ENCODE results near the gene SLC25A26. TPM values are rescaled to one million over a fixed set of nuclear protein-coding genes. Genes with fewer than 3 reads are reported as not detected.

The SLC25A26 gene
- total RNA-seq, 6 experiments from 2014 or later = 12.8 to 16.3 (median 13.6) TPM

DNA sequence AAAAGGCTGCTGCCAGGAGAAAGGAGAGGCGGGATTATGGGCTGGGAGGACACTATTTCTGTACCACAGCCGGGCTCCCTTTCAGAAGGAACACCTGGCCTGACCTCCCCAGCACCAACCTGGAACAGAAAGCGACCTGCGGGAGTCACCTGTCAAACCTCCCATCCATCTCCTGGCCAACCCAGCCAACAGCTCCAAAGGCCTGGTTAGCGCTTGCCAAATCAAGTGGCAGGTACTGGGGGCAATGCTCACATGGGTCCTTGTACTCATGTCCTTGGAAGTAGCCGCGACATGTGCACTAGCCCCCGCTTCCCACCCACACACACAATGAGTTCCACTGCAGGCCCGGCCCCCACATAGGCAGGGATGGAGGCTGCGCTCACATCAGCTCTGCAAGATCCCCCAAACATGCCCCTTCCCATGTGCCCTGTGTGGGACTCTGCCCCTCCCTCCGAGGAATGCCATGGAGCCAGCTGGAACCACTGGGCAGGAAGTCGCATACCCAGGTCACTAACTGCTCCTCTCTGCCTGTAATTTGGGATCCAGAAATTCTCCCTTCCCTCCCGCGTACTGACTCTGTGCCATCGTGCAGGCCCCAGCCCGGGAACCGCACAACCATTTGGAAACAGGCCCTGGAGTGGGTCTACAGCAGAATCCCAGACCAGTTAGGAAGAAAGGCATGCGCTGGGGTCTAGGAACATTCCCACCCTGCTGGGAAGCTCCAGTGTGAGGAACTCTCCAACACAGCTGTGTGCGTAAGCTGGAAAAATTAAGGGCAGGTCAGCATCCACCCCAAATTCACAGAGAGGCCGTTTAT is 181.1 kb downstream of the SLC25A26 start:
- Mint-ChIP-seq H3K36me3 (ENCODE audit: low read depth) (peaks cover 9% of the 10 kb centered on the region), H3K9me3 (no peaks in the 10 kb centered on the region), H3K4me1 (ENCODE audit: low read depth) (peaks cover 34% of the 10 kb centered on the region), H3K27me3 (ENCODE audit: insufficient read depth) (no peaks in the 10 kb centered on the region; the same call in none of the 2 replicates), H3K27ac (no peak overlapping the region), H3K4me3 (no peak overlapping the region)
- DNase-seq = no peak
- TF ChIP-seq, protein P1, sequence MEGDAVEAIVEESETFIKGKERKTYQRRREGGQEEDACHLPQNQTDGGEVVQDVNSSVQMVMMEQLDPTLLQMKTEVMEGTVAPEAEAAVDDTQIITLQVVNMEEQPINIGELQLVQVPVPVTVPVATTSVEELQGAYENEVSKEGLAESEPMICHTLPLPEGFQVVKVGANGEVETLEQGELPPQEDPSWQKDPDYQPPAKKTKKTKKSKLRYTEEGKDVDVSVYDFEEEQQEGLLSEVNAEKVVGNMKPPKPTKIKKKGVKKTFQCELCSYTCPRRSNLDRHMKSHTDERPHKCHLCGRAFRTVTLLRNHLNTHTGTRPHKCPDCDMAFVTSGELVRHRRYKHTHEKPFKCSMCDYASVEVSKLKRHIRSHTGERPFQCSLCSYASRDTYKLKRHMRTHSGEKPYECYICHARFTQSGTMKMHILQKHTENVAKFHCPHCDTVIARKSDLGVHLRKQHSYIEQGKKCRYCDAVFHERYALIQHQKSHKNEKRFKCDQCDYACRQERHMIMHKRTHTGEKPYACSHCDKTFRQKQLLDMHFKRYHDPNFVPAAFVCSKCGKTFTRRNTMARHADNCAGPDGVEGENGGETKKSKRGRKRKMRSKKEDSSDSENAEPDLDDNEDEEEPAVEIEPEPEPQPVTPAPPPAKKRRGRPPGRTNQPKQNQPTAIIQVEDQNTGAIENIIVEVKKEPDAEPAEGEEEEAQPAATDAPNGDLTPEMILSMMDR (IDR thresholded peaks at IDR 0.05) = no peak

- no peak for DNase-seq
- Mint-ChIP-seq H3K9me3 (no peaks in the 10 kb centered on the region), H3K36me3 (ENCODE audit: low read depth) (peaks cover 8% of the 10 kb centered on the region), H3K27ac (no peak overlapping the region), H3K27me3 (ENCODE audit: insufficient read depth) (no peaks in the 10 kb centered on the region; the same call in none of the 2 replicates), H3K4me3 (no peak overlapping the region), H3K4me1 (ENCODE audit: low read depth) (peaks cover 35% of the 10 kb centered on the region)
- TF ChIP-seq, protein P1 (IDR thresholded peaks at IDR 0.05) = no peak
These were observed 181.9 kb downstream of the SLC25A26 start for GRCh38 chr3:66402596-66403290.

DNA sequence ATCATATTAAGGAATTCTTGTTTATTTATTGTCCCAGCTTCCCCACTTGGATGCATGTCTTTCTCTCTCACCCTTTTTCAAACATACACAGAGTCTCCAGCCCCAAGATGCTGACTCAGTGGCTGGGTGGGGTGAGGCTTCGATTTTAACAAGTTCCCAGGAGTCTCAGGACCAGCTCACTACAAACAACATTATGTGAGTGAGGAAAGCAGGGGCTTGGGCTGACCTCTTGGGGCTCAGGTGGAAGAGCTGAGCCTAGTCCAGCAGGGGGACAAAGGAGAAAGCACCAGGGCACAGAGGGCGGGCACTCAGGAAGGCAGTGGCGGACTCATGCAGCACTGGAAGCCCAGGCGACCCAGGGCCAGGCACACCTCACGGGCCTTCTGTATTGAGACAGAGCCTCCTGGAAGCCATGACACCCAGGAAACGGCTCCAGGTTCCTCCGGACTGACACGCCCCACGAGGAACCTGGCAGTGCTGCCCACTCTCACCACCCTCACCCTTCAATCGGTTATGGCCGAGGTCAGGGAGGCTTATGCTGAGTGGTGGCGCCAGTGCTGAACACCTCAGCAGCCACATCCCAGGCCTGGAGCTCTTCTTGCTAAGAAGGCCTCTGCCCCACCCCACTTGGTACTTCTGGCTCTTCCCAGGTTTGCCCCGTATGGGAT is 182.7 kb downstream of the SLC25A26 start:
- H3K4me1 Mint-ChIP-seq (ENCODE audit: low read depth) = peaks cover 31% of the 10 kb centered on the region
- H3K27ac Mint-ChIP-seq = no peak overlapping the region
- H3K27me3 Mint-ChIP-seq (ENCODE audit: insufficient read depth) = no peaks in the 10 kb centered on the region; the same call in none of the 2 replicates
- TF ChIP-seq, protein P1 (IDR thresholded peaks at IDR 0.05) = no peak
- H3K36me3 Mint-ChIP-seq (ENCODE audit: low read depth) = peaks cover 1% of the 10 kb centered on the region
- H3K4me3 Mint-ChIP-seq = no peak overlapping the region
- H3K9me3 Mint-ChIP-seq = no peaks in the 10 kb centered on the region
- no peak for DNase-seq

DNA sequence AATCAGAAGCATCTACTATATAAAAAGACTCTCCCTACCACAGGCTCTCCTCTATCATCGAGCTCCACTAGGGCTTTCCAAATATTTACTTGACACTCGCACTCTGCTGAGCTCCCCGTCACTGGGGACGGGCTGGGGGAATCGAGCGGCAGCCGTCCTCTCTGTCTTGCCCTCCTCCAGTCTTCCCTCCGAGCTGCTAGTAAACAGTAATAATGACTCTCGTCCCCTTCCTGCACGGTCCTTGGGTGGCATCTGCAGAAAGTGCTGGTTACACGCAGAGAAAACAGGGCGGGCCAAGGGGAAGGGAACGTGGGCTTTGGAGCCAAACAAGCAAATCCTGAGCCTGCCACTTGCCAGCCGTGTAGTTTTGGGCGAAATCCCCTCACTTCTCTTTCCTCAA is 183.4 kb downstream of the SLC25A26 start:
- DNase-seq = no peak
- Mint-ChIP-seq H3K9me3 (no peaks in the 10 kb centered on the region), H3K27me3 (ENCODE audit: insufficient read depth) (no peaks in the 10 kb centered on the region; the same call in none of the 2 replicates), H3K4me1 (ENCODE audit: low read depth) (peaks cover 28% of the 10 kb centered on the region), H3K36me3 (ENCODE audit: low read depth) (no peaks in the 10 kb centered on the region), H3K4me3 (no peak overlapping the region), H3K27ac (no peak overlapping the region)
- TF ChIP-seq, protein P1 (IDR thresholded peaks at IDR 0.05) = no peak

DNA sequence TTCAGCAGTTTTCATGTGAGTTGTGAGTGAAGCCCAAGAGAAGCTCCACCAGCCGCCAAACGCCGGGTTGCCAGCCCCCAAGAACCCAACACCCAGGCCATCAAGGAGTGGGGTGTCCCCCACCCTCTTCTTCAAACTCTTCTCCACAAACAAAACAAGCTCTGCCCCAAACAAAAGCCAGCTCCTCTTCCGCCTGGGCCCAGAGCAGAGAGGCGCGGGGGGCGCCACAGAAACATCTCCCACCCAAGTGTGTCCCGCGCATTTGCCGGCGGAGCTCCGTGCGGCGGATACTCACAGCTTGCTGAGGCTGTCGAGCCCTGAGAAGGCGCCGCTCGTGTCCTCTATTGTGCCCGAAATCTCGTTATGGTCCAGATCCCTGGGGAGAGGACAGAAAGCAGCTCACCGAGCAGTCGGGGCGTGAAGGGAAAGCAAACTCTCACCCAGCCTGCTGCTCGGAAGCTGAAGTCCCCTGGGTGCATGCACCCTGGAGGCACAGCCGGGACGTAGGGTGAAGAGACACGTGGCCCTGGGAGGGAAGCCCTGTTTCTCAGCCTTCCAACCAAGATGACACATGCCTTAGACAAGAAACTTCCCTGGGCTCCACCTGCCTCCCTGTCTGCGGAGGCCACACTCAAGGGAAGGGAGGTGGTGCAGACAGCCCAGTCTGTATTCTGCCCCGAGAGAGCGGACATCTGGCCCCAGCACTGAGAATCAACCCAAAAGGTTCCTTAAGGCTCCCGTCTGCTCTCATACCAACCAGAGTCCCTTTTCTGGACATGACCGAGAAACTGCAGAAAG is 184.3 kb downstream of the SLC25A26 start:
- Mint-ChIP-seq H3K36me3 (ENCODE audit: low read depth) (no peaks in the 10 kb centered on the region), H3K4me1 (ENCODE audit: low read depth) (peaks cover 28% of the 10 kb centered on the region), H3K27ac (no peak overlapping the region), H3K27me3 (ENCODE audit: insufficient read depth) (no peaks in the 10 kb centered on the region; the same call in none of the 2 replicates), H3K9me3 (no peaks in the 10 kb centered on the region), H3K4me3 (no peak overlapping the region)
- TF ChIP-seq, protein P1 (IDR thresholded peaks at IDR 0.05) = no peak
- no peak for DNase-seq
